Endothelial cell of umbilical vein (primary cell): ENCODE measurements around the gene ACAD9. TPM values are rescaled to one million over a fixed set of nuclear protein-coding genes. Genes with fewer than 3 reads are reported as not detected.

ENCODE experiments used
- BruUV-seq: library from RNA; stranded (reverse); fragments of 400-500 nt; replicated peaks from 2 replicates; lab custom pipeline; 2021; lab: Mats Ljungman, UMichigan
- CTCF ChIA-PET: fragments of 300-600, 350-600 bp; sonication (Branson Sonifier 250); formaldehyde crosslinking; loops from one replicate; lab custom pipeline; 2021; ENCODE audit warnings: antibody characterized with exemption, inconsistent platforms; lab: Charles Lee
- POLR2A ChIA-PET: fragments of 300-600, 350-600 bp; sonication (Branson Sonifier 250); formaldehyde crosslinking; loops from one replicate; lab custom pipeline; 2021; ENCODE audit warnings: antibody characterized with exemption, inconsistent platforms; lab: Charles Lee
- DNase-seq: peaks from one replicate; pipeline ENCODE4 v3.0.0-alpha.2; 2011; ENCODE audit warnings: low read depth, low spot score
- FAIRE-seq: peaks from 2 replicates; lab custom pipeline; 2011; peaks lifted over from hg19 to GRCh38; lab: Jason Lieb, UNC
- H2AFZ ChIP-seq: 2 replicates; pipeline ENCODE4 v1.6.0; 2012; ENCODE audit warnings: low read depth, low read length, control low read depth, inconsistent platforms
- H3K27ac ChIP-seq: 2 replicates; pipeline ENCODE4 v1.5.1; 2011; ENCODE audit warnings: low read depth, mild to moderate bottlenecking, control low read depth, low read length, moderate library complexity; ENCODE audit not compliant: insufficient read depth
- H3K27me3 ChIP-seq, 2 experiments: 2 replicates each; pipeline versions ENCODE4 v1.6.0 to v1.6.1; 2011; ENCODE audit warnings: low read length in 2 of 2, mixed read lengths in 1 of 2; ENCODE audit not compliant: control insufficient read depth in 2 of 2, insufficient read depth in 2 of 2
- H3K36me3 ChIP-seq, 2 experiments: 2 replicates in 1 of 2; 3 replicates in 1 of 2; pipeline ENCODE4 v1.5.1; 2011; ENCODE audit warnings: low read length in 2 of 2, mild to moderate bottlenecking in 1 of 2, moderate library complexity in 1 of 2; ENCODE audit not compliant: control insufficient read depth in 2 of 2, insufficient read depth in 2 of 2; ENCODE audit errors: extremely low read depth in 1 of 2
- H3K4me1 ChIP-seq: 3 replicates; pipeline ENCODE4 v1.5.1; 2011; ENCODE audit warnings: mild to moderate bottlenecking, low read length; ENCODE audit not compliant: control insufficient read depth, insufficient read depth; ENCODE audit errors: extremely low read depth
- H3K4me2 ChIP-seq: 2 replicates; pipeline ENCODE4 v1.6.1; 2011; ENCODE audit warnings: low read length, control low read depth, mixed read lengths; ENCODE audit not compliant: insufficient read depth
- H3K4me3 ChIP-seq, 3 experiments: fragments of 200-600 bp in 1 of 3; sonication (generic), shearing (Covaris generic) in 1 of 3; replicated peaks in 1 of 3; 2 replicates each; pipeline ENCODE4 v1.5.1; 2011 to 2016; ENCODE audit warnings: control low read depth in 3 of 3, low read length in 3 of 3, mild to moderate bottlenecking in 2 of 3, inconsistent platforms in 1 of 3, low read depth in 1 of 3, moderate library complexity in 1 of 3; ENCODE audit not compliant: insufficient read depth in 1 of 3
- H3K79me2 ChIP-seq: 2 replicates; pipeline ENCODE4 v1.6.0; 2012; ENCODE audit warnings: low read length, inconsistent platforms; ENCODE audit not compliant: control insufficient read depth, insufficient read depth
- H3K9ac ChIP-seq: replicated peaks from 2 replicates; pipeline ENCODE3; 2011; ENCODE audit warnings: low read length, control low read depth; ENCODE audit not compliant: insufficient read depth; ENCODE audit errors: extremely low read depth
- H3K9me1 ChIP-seq: replicated peaks from 3 replicates; pipeline ENCODE4 v1.6.0; 2011; ENCODE audit warnings: mild to moderate bottlenecking, low read length; ENCODE audit not compliant: control insufficient read depth, insufficient read depth; ENCODE audit errors: extremely low read depth
- H3K9me3 ChIP-seq: replicated peaks from 2 replicates; pipeline ENCODE4 v1.5.1; 2012; ENCODE audit warnings: low read length, inconsistent platforms; ENCODE audit not compliant: control insufficient read depth, insufficient read depth
- H4K20me1 ChIP-seq: replicated peaks from 2 replicates; pipeline ENCODE3; 2011; ENCODE audit warnings: mild to moderate bottlenecking, low read length; ENCODE audit not compliant: control insufficient read depth, insufficient read depth; ENCODE audit errors: extremely low read depth
- EZH2 ChIP-seq: IDR thresholded peaks from 2 replicates; pipeline ENCODE4 v1.6.1; 2012; ENCODE audit warnings: borderline replicate concordance, low read depth, mild to moderate bottlenecking, moderate library complexity, low read length, inconsistent platforms; ENCODE audit not compliant: severe bottlenecking
- FOS ChIP-seq: IDR thresholded peaks from 2 replicates; pipeline ENCODE4 v1.6.1; 2011; ENCODE audit warnings: mild to moderate bottlenecking, low read length, moderate library complexity, borderline replicate concordance; ENCODE audit not compliant: insufficient read depth
- GATA2 ChIP-seq: IDR thresholded peaks from 2 replicates; pipeline ENCODE4 v1.7.0; 2011; ENCODE audit warnings: low read depth, mild to moderate bottlenecking, moderate library complexity, mixed read lengths, low read length; ENCODE audit not compliant: insufficient read length, insufficient read depth
- JUN ChIP-seq: IDR thresholded peaks from 2 replicates; pipeline ENCODE4 v1.6.1; 2011; ENCODE audit warnings: borderline replicate concordance, low read depth; ENCODE audit not compliant: insufficient read length, insufficient read depth
- MYC ChIP-seq: IDR thresholded peaks from one replicate; pipeline ENCODE4 v1.6.1; 2011; ENCODE audit warnings: mild to moderate bottlenecking, low read depth, low read length
- POLR2A ChIP-seq: IDR thresholded peaks from 2 replicates; pipeline ENCODE4 v1.6.1; 2012; ENCODE audit warnings: low read depth, mild to moderate bottlenecking, control low read depth, low read length
- POLR2AphosphoS5 ChIP-seq: IDR thresholded peaks from 2 replicates; pipeline ENCODE4 v1.6.1; 2012; ENCODE audit warnings: low read depth, mild to moderate bottlenecking, control low read depth, low read length, moderate library complexity; ENCODE audit not compliant: insufficient read depth
- dilution Hi-C: fragments of 300-500 bp; cut with MboI; formaldehyde crosslinking; loops from one replicate; pipeline ENCODE4 v1.15.0; 2019; ENCODE audit warnings: low sequenced_read_pairs; ENCODE audit not compliant: extremely low pct_ligation_motif_present
- intact Hi-C: fragments of 100-400 bp; cut with micrococcal nuclease; formaldehyde crosslinking; loops from one replicate; pipeline ENCODE4 v1.10.0; 2022
- polyA plus RNA-seq, 4 experiments: library from polyadenylated mRNA; depleted of rRNA in 3 of 4; stranded (reverse) in 3 of 4; unstranded in 1 of 4; fragments of >200 nt; gene quantifications; 2 replicates each; pipeline versions ENCODE4 v1.2.1 to v1.2.3, GENCODE V29; 2011 to 2012; ENCODE audit warnings: missing spikeins in 1 of 4
- total RNA-seq: library from RNA; stranded (reverse); gene quantifications from 2 replicates; pipeline ENCODE4 v1.2.3, GENCODE V29; 2021
- TF ChIP-seq, protein P1 (sequence below), 2 donors: IDR thresholded peaks; 1 replicate in 1 of 2; 2 replicates in 1 of 2; pipeline ENCODE4 v1.5.1; 2011; ENCODE audit warnings: low read length in 2 of 2, mild to moderate bottlenecking in 2 of 2, moderate library complexity in 2 of 2, control low read depth in 1 of 2, inconsistent platforms in 1 of 2, low read depth in 1 of 2; ENCODE audit not compliant: insufficient read depth in 1 of 2; ENCODE audit errors: extremely low read depth in 1 of 2
- TF ChIP-seq, protein P2 (sequence below): IDR thresholded peaks from 2 replicates; pipeline ENCODE4 v1.6.1; 2011; ENCODE audit not compliant: insufficient read depth, insufficient read length

The ACAD9 gene
- total and polyA plus RNA-seq, 2 donors (not counting 3 experiments of a cell fraction or from before 2014, with no cell fraction given) = 58.6 to 65.8 TPM

DNA sequence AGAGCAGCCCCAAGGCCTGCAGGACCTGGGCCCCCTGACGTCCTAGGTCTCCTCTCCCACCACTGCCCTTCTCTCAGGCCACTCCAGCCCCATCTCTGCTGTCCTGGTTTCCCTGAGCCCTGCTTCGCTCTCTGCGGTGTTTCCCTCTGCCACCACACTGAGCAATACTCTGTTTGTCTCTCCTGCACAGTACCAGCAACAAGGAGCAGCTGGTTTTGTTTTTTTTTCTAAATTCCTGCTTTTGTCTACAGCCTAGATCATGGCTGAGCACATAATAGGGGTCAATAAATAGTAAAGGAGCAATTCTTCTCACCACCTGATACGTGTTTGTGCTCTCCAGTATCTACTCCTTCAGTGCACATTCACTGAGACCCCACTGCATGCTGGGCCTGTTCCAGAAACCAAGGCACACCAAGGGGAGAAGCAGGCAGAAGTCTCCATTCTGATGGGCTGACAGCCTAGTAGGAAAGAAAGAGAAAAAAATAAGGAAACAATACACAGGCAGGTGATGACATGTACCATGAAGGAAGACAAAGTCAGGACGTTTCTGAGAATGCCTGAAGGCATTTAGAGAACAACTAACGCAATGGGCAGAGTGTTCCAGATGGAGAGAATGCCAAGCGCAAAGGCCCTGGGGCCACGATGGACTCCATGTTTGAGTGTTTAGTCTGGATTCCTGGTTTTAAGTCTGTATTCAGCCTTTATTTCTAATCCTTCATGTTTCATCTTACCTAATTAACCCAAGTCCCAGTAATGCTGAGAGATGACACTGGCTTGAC lies 6.0 kb upstream of the ACAD9 start:
- no peak for FAIRE-seq
- intact Hi-C loops = no loop called here
- no TSS peak for BruUV-seq

More for the DNA sequence above, 6.0 kb upstream of the ACAD9 start:
- Histone ChIP-seq H3K79me2 (no peaks in the 10 kb centered on the region), H3K9ac (no peak overlapping the region), H3K4me3 (no peak overlapping the region), H3K27ac (no peak overlapping the region), H2AFZ (no peak overlapping the region), H3K36me3 (no peaks in the 10 kb centered on the region), H3K4me1 (peaks cover 5% of the 10 kb centered on the region), H3K4me2 (no peak overlapping the region), H3K9me3 (no peaks in the 10 kb centered on the region), H3K9me1 (no peaks in the 10 kb centered on the region), H3K27me3 (peaks cover 6 to 7% of the 10 kb centered on the region in 2 experiments), H4K20me1 (no peaks in the 10 kb centered on the region)
- no peak for DNase-seq
- dilution Hi-C loops = no loop called here
- POLR2A ChIA-PET = interaction anchor here (0.5 kb wide), 1 partner anchor 17 kb away, joined by 5 read pairs; no protein-coding TSS in a partner anchor
- CTCF ChIA-PET = no interaction called here
- TF ChIP-seq, protein P1, sequence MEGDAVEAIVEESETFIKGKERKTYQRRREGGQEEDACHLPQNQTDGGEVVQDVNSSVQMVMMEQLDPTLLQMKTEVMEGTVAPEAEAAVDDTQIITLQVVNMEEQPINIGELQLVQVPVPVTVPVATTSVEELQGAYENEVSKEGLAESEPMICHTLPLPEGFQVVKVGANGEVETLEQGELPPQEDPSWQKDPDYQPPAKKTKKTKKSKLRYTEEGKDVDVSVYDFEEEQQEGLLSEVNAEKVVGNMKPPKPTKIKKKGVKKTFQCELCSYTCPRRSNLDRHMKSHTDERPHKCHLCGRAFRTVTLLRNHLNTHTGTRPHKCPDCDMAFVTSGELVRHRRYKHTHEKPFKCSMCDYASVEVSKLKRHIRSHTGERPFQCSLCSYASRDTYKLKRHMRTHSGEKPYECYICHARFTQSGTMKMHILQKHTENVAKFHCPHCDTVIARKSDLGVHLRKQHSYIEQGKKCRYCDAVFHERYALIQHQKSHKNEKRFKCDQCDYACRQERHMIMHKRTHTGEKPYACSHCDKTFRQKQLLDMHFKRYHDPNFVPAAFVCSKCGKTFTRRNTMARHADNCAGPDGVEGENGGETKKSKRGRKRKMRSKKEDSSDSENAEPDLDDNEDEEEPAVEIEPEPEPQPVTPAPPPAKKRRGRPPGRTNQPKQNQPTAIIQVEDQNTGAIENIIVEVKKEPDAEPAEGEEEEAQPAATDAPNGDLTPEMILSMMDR (IDR thresholded peaks at IDR 0.05; ENCODE audit: extremely low read depth in 1 of 2, insufficient read depth in 1 of 2, low read depth in 1 of 2, low read length in 2 of 2) = no peak
- no peak for TF ChIP-seq EZH2
- no peak for TF ChIP-seq FOS
- TF ChIP-seq GATA2 = no peak
- no peak for TF ChIP-seq MYC
- no peak for TF ChIP-seq JUN
- TF ChIP-seq POLR2A = no peak
- TF ChIP-seq POLR2AphosphoS5 = no peak
- TF ChIP-seq, protein P2, sequence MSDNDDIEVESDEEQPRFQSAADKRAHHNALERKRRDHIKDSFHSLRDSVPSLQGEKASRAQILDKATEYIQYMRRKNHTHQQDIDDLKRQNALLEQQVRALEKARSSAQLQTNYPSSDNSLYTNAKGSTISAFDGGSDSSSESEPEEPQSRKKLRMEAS = no peak
